NCI-H69 (cell line): ENCODE results near the gene IMMP2L.
A peak's percentile ranks its signal among the peaks of the same experiment; 100 is the strongest.
"Not testable (repeated sequence)": the region's sequence is repeated elsewhere in the genome, so short reads cannot be mapped to it uniquely, and the experiment has no call there.

Experiments
- DNase-seq: peaks from one replicate; lab custom pipeline; 2025; lab: John Stamatoyannopoulos, UW

IMMP2L gene

GRCh38 chr7:111333010-111333409 is 229.3 kb downstream of the IMMP2L start:
- DNase-seq = peak; percentile 23

- DNase-seq = no peak
Observed at GRCh38 chr7:111330235-111330523, 232.1 kb downstream of the IMMP2L start.

GRCh38 chr7:111329367-111330234 is 232.7 kb downstream of the IMMP2L start:
- DNase-seq = no peak

GRCh38 chr7:111328487-111328886 is 233.8 kb downstream of the IMMP2L start:
- DNase-seq = peak; percentile 52

- DNase-seq = no peak
Observed at GRCh38 chr7:111324776-111325175, 237.5 kb downstream of the IMMP2L start.

- DNase-seq = no peak
Observed at GRCh38 chr7:111324228-111324627, 238.1 kb downstream of the IMMP2L start.

GRCh38 chr7:111323670-111324069 is 238.6 kb downstream of the IMMP2L start:
- not testable (repeated sequence) for DNase-seq

GRCh38 chr7:111320133-111320532 is 242.2 kb downstream of the IMMP2L start:
- no peak for DNase-seq

- DNase-seq = peak; percentile 10
Observed at GRCh38 chr7:111312966-111313365, 249.3 kb downstream of the IMMP2L start.

- DNase-seq = no peak
Observed at GRCh38 chr7:111308691-111309090, 253.6 kb downstream of the IMMP2L start.

- no peak for DNase-seq
Observed at GRCh38 chr7:111301891-111302290, 260.4 kb downstream of the IMMP2L start.

- no peak for DNase-seq
Observed at GRCh38 chr7:111294494-111294893, 267.8 kb downstream of the IMMP2L start.

- DNase-seq = peak; percentile 96
Observed at GRCh38 chr7:111292026-111292470, 270.2 kb downstream of the IMMP2L start.

- DNase-seq = peak; percentile 73
Observed at GRCh38 chr7:111290982-111291381, 271.3 kb downstream of the IMMP2L start.

GRCh38 chr7:111290419-111290818 is 271.9 kb downstream of the IMMP2L start:
- peak; percentile 14 for DNase-seq

GRCh38 chr7:111288441-111288840 is 273.9 kb downstream of the IMMP2L start:
- DNase-seq = not testable (repeated sequence)

- DNase-seq = no peak
Observed at GRCh38 chr7:111282626-111283025, 279.7 kb downstream of the IMMP2L start.

GRCh38 chr7:111274857-111275256 is 287.4 kb downstream of the IMMP2L start:
- peak; percentile 28 for DNase-seq

GRCh38 chr7:111272092-111272491 is 290.2 kb downstream of the IMMP2L start:
- no peak for DNase-seq

GRCh38 chr7:111270794-111271193 is 291.5 kb downstream of the IMMP2L start:
- not testable (repeated sequence) for DNase-seq

GRCh38 chr7:111268941-111269340 is 293.4 kb downstream of the IMMP2L start:
- peak; percentile 36 for DNase-seq

GRCh38 chr7:111266613-111267012 is 295.7 kb downstream of the IMMP2L start:
- peak; percentile 29 for DNase-seq

GRCh38 chr7:111265394-111265793 is 296.9 kb downstream of the IMMP2L start:
- no peak for DNase-seq

GRCh38 chr7:111264981-111265380 is 297.3 kb downstream of the IMMP2L start:
- no peak for DNase-seq
